HepG2 (cell line): ENCODE results near the gene UTRN. TPM values are rescaled to one million over a fixed set of nuclear protein-coding genes. Genes with fewer than 3 reads are reported as not detected.

ENCODE experiments used
- DR1 ChIP-seq: sonication (generic); formaldehyde crosslinking; IDR thresholded peaks from 2 replicates; pipeline ENCODE4 v1.8.0; 2021; ENCODE audit warnings: mild to moderate bottlenecking, missing genetic modification reagents, inconsistent platforms
- HCFC1 ChIP-seq: fragments of 150-350 bp; IDR thresholded peaks from 2 replicates; pipeline ENCODE4 v1.6.1; 2014; ENCODE audit warnings: low read depth, low read length
- KMT2B ChIP-seq: IDR thresholded peaks from 2 replicates; pipeline ENCODE4 v1.6.1; 2016; ENCODE audit warnings: missing genetic modification reagents, missing compliant biosample characterization
- LCORL ChIP-seq, 2 experiments: fragments of 450-650 bp in 1 of 2; sonication (generic) in 1 of 2; formaldehyde crosslinking in 1 of 2; IDR thresholded peaks; 2 replicates each; pipeline versions ENCODE4 v1.5.0 to v1.6.1; 2017 to 2020; ENCODE audit warnings: antibody characterized with exemption in 1 of 2, missing genetic modification reagents in 1 of 2
- MED13 ChIP-seq: sonication (generic); formaldehyde crosslinking; IDR thresholded peaks from 2 replicates; pipeline ENCODE4 v1.5.0; 2020; ENCODE audit warnings: missing genetic modification reagents
- PHF21A ChIP-seq: sonication (generic); formaldehyde crosslinking; IDR thresholded peaks from 2 replicates; pipeline ENCODE4 v1.5.0; 2020; ENCODE audit warnings: mild to moderate bottlenecking, missing genetic modification reagents
- PHF5A ChIP-seq: IDR thresholded peaks from one replicate; pipeline ENCODE4 v1.6.1; 2018; ENCODE audit warnings: low read depth, missing genetic modification reagents; ENCODE audit not compliant: unreplicated experiment
- RBM39 ChIP-seq: fragments of 200-400 bp; formaldehyde crosslinking; IDR thresholded peaks from one replicate; pipeline ENCODE4 v1.6.1; 2018; ENCODE audit warnings: antibody characterized with exemption, mild to moderate bottlenecking, low read depth, low read length; ENCODE audit not compliant: poor library complexity, severe bottlenecking
- REL ChIP-seq: sonication (generic); formaldehyde crosslinking; conservative IDR thresholded peaks from 2 replicates; pipeline ENCODE4 v1.8.0; 2022; ENCODE audit warnings: mild to moderate bottlenecking, missing genetic modification reagents, moderate library complexity
- SSRP1 ChIP-seq: IDR thresholded peaks from 2 replicates; pipeline ENCODE4 v1.6.1; 2016; ENCODE audit warnings: control low read depth
- SUZ12 ChIP-seq: fragments of 150-350 bp; IDR thresholded peaks from 2 replicates; pipeline ENCODE4 v1.6.1; 2014; ENCODE audit warnings: low read depth, low read length
- ZNF10 ChIP-seq: sonication (generic); formaldehyde crosslinking; IDR thresholded peaks from 2 replicates; pipeline ENCODE4 v1.4.0; 2020; ENCODE audit warnings: mild to moderate bottlenecking, low read depth, missing genetic modification reagents, borderline replicate concordance
- ZNF138 ChIP-seq: sonication (generic); formaldehyde crosslinking; IDR thresholded peaks from 2 replicates; pipeline ENCODE4 v1.5.0; 2020; ENCODE audit warnings: mild to moderate bottlenecking, low read depth, missing genetic modification reagents
- ZNF17 ChIP-seq: sonication (generic); formaldehyde crosslinking; IDR thresholded peaks from 2 replicates; pipeline ENCODE4 v1.5.0; 2020; ENCODE audit warnings: mild to moderate bottlenecking, missing genetic modification reagents
- ZNF512B ChIP-seq: sonication (generic); formaldehyde crosslinking; IDR thresholded peaks from 2 replicates; pipeline ENCODE4 v1.5.1; 2020; ENCODE audit warnings: missing genetic modification reagents, mild to moderate bottlenecking, borderline replicate concordance
- ZNF740 ChIP-seq: sonication (generic); formaldehyde crosslinking; IDR thresholded peaks from 2 replicates; pipeline ENCODE4 v1.4.0; 2020; ENCODE audit warnings: missing genetic modification reagents
- ZNF766 ChIP-seq: sonication (generic); formaldehyde crosslinking; IDR thresholded peaks from 2 replicates; pipeline ENCODE4 v1.5.0; 2020; ENCODE audit warnings: missing genetic modification reagents, borderline replicate concordance
- ZNF772 ChIP-seq: sonication (generic); formaldehyde crosslinking; IDR thresholded peaks from 2 replicates; pipeline ENCODE4 v1.5.0; 2020; ENCODE audit warnings: mild to moderate bottlenecking, missing genetic modification reagents
- ZNF773 ChIP-seq: sonication (generic); formaldehyde crosslinking; IDR thresholded peaks from 2 replicates; pipeline ENCODE4 v1.4.0; 2020; ENCODE audit warnings: missing genetic modification reagents, borderline replicate concordance
- ZNF839 ChIP-seq: sonication (generic); formaldehyde crosslinking; IDR thresholded peaks from 2 replicates; pipeline ENCODE4 v1.4.0; 2020; ENCODE audit warnings: missing genetic modification reagents, mild to moderate bottlenecking, borderline replicate concordance
- polyA plus RNA-seq, 8 experiments: library from polyadenylated mRNA; depleted of rRNA in 3 of 8; stranded (reverse) in 7 of 8; unstranded in 1 of 8; fragments of >200 nt; fragmentation: Illumina TruSeq in 4 of 8; extraction: Trizol in 4 of 8; gene quantifications; 2 replicates each; pipeline versions ENCODE4 v1.2.1 to v1.2.3, GENCODE V29; 2011 to 2016; ENCODE audit warnings: low read depth in 4 of 8, missing spikeins in 1 of 8, mixed read lengths in 1 of 8; ENCODE audit not compliant: insufficient read depth in 1 of 8
- total RNA-seq, 5 experiments: library from RNA; depleted of rRNA; stranded (reverse); fragments of >200 nt; fragmentation: Illumina TruSeq; extraction: Trizol; gene quantifications; 2 replicates each; pipeline ENCODE4 v1.2.3, GENCODE V29; 2016; ENCODE audit warnings: low read depth in 1 of 5
- TF ChIP-seq, protein P1 (sequence below): IDR thresholded peaks from 2 replicates; pipeline ENCODE4 v1.6.1; 2016; ENCODE audit warnings: missing genetic modification reagents, missing compliant biosample characterization
- TF ChIP-seq, protein P2 (sequence below): IDR thresholded peaks from 2 replicates; pipeline ENCODE4 v1.6.1; 2012; ENCODE audit warnings: low read length, improper control_type of control experiment

The UTRN gene
- total and polyA plus RNA-seq, 2 of the 13 experiments (the other 11 are each of a cell fraction or from before 2014, with no cell fraction given): 102 to 116 TPM

DNA sequence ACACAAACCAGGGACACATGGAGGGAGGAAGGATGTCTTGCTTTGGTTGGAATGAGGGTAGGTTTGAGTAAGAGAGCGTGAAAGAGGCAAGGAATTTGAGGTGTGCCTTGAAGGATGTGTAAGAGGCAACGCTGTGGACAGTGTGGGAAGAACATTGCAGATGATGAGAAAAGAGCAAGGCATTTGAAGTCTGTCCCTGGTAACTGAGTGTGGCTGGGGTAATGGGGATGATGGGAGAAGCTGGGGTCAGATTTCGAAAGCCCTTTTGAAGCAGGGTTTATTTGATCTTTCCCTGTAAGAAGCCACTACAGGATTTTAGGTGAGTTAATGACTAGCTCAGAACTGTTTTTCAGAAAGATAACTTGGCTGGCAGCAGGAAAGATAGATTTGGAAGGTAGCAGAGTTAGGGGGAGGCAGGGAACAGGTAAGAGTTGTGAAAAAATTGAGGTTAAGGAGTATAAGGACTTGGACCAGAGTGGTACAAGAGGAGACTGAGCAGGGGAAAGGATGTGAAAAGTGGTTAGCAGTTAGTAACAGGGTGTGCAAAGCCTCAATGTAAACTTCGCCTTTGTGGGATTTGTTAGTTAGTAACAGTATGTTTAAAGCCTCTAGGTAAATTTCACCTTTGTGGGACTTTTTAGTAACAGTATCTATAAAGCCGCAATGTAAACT is 17.7 kb downstream of the UTRN start (continued):
- no peak for TF ChIP-seq PHF5A (CRISPR knock-in tag)
- no peak for TF ChIP-seq ZNF512B (CRISPR knock-in tag)
- TF ChIP-seq KMT2B (CRISPR knock-in tag): no peak
- no peak for TF ChIP-seq ZNF10 (CRISPR knock-in tag)
- TF ChIP-seq ZNF740 (CRISPR knock-in tag): no peak
- TF ChIP-seq ZNF839 (CRISPR knock-in tag): no peak
- no peak for TF ChIP-seq LCORL (IDR thresholded peaks at IDR 0.05)
- peak; percentile 55; the same call in 1 of the 2 replicates for TF ChIP-seq LCORL (CRISPR knock-in tag; IDR thresholded peaks at IDR 0.05)
- no peak for TF ChIP-seq SUZ12
- TF ChIP-seq, protein P1, sequence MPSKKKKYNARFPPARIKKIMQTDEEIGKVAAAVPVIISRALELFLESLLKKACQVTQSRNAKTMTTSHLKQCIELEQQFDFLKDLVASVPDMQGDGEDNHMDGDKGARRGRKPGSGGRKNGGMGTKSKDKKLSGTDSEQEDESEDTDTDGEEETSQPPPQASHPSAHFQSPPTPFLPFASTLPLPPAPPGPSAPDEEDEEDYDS (CRISPR knock-in tag): 0 out of 2 replicates have a peak, but pooled peaks have one; percentile 18
- no peak for TF ChIP-seq ZNF766 (CRISPR knock-in tag)
- peak; percentile 47; the same call in 1 of the 2 replicates for TF ChIP-seq PHF21A (CRISPR knock-in tag)
- TF ChIP-seq SSRP1 (CRISPR knock-in tag): 0 out of 2 replicates have a peak, but pooled peaks have one; percentile 32
- no peak for TF ChIP-seq MED13 (CRISPR knock-in tag)
- 0 out of 2 replicates have a peak, but pooled peaks have one; percentile 24 for TF ChIP-seq ZNF772 (CRISPR knock-in tag)
- no peak for TF ChIP-seq DR1 (CRISPR knock-in tag)
- no peak for TF ChIP-seq HCFC1
- TF ChIP-seq RBM39: no peak
- no peak for TF ChIP-seq ZNF17 (CRISPR knock-in tag)
- no peak for TF ChIP-seq ZNF138 (CRISPR knock-in tag)
- TF ChIP-seq, protein P2, sequence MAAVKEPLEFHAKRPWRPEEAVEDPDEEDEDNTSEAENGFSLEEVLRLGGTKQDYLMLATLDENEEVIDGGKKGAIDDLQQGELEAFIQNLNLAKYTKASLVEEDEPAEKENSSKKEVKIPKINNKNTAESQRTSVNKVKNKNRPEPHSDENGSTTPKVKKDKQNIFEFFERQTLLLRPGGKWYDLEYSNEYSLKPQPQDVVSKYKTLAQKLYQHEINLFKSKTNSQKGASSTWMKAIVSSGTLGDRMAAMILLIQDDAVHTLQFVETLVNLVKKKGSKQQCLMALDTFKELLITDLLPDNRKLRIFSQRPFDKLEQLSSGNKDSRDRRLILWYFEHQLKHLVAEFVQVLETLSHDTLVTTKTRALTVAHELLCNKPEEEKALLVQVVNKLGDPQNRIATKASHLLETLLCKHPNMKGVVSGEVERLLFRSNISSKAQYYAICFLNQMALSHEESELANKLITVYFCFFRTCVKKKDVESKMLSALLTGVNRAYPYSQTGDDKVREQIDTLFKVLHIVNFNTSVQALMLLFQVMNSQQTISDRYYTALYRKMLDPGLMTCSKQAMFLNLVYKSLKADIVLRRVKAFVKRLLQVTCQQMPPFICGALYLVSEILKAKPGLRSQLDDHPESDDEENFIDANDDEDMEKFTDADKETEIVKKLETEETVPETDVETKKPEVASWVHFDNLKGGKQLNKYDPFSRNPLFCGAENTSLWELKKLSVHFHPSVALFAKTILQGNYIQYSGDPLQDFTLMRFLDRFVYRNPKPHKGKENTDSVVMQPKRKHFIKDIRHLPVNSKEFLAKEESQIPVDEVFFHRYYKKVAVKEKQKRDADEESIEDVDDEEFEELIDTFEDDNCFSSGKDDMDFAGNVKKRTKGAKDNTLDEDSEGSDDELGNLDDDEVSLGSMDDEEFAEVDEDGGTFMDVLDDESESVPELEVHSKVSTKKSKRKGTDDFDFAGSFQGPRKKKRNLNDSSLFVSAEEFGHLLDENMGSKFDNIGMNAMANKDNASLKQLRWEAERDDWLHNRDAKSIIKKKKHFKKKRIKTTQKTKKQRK: no peak
- TF ChIP-seq ZNF773 (CRISPR knock-in tag): no peak
- TF ChIP-seq REL (CRISPR knock-in tag): 0 out of 2 replicates have a peak, but pooled peaks have one; percentile 39
